ENCODE results near the gene DUSP22.

The DUSP22 gene

DNA sequence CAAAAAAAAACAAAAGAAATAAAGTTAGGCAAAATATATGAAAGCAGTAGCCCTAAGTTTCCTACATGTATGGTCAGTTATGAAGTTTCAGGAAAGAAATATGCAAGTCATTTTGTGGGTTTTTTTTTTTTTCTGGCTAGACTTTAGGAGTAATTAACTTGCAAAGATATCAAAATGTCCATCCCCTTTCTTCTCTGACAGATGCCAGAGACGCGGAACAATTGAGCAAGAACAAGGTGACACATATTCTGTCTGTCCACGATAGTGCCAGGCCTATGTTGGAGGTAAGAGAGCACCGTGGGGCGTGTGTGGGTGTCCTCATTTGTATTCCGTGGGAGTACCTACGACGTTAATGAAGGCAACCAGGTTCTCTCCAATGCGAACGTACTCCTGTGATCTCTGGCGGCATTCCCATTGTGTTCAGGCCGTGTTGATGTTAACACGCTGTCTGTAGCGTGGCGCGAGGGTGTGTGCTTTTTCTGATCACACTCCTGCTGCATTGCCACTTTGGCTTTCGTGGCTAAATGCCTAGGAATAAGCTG, 19.5 kb downstream of the DUSP22 start:
- DNase-seq (ENCODE audit: low read depth in 2 of 2), result no peak

DNA sequence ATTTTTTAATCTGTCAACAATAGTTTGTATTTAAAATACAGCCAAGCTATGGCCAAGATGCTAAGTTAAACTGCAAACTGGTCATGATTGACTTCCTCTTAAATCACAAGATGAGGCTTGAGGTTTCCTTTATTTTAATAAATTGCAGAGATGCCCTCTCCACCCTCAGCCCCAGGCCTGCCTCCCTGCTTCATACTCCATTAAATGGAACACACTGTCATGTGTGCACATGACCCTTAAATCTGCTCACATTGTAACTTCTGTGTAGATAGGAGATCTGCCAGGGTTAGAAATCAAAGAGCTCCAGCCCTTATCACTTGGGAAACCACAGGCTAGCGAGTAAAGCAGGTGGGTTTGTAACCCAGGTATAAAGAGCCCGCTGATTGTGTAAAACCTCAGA, 20.8 kb downstream of the DUSP22 start:
- no peak for DNase-seq (ENCODE audit: low read depth in 2 of 2)

DNA sequence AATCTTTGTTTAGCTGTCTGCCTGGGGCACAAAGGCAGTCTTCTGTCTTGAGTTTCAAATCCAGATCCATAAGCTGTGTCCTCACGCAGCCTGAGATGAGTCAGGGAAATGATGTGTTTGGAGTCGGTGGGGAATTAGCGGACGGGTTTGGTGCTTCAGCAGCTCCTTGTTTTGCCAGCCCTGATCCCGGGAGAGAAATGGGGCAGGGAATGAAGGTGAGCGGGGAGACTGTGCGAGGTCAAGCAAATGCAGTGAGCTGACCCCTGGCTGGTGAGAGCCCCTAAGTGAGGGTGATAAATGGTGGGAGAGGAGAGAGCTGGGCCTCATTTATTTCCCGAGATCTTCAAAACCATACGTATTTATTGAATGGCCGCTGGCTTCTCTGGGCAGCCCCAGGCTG, 21.6 kb downstream of the DUSP22 start:
- DNase-seq (ENCODE audit: low read depth in 2 of 2), result no peak

DNA sequence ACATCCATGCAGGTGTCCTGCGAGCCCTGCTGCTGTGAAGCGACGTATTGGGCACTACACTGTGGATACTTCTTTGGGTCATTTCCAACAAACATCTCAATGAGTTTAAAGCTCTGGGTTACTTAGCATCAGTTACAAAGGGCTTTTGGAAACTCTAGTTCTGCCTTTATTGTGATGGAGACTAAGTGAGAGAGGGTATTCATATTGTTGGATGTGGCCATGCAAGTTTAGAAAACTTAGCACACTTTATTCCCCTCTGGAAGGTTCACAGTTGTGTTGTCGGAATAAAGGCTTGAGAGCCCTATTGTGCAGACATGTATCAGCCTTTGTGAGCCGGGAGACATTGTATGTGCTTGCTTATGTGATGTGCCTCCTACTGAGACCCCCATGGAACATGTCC, 22.1 kb downstream of the DUSP22 start:
- no peak for DNase-seq (ENCODE audit: low read depth in 2 of 2)

GRCh38 chr6:315226-315625, 22.9 kb downstream of the DUSP22 start:
- DNase-seq (ENCODE audit: low read depth in 2 of 2), result no peak

GRCh38 chr6:315921-316752, 23.9 kb downstream of the DUSP22 start:
- DNase-seq (ENCODE audit: low read depth in 2 of 2), result no peak

- DNase-seq (ENCODE audit: low read depth in 2 of 2), result no peak
Observed at GRCh38 chr6:316753-317038, 24.4 kb downstream of the DUSP22 start.

GRCh38 chr6:317060-317447, 24.8 kb downstream of the DUSP22 start:
- DNase-seq (ENCODE audit: low read depth in 2 of 2), result no peak

DNA sequence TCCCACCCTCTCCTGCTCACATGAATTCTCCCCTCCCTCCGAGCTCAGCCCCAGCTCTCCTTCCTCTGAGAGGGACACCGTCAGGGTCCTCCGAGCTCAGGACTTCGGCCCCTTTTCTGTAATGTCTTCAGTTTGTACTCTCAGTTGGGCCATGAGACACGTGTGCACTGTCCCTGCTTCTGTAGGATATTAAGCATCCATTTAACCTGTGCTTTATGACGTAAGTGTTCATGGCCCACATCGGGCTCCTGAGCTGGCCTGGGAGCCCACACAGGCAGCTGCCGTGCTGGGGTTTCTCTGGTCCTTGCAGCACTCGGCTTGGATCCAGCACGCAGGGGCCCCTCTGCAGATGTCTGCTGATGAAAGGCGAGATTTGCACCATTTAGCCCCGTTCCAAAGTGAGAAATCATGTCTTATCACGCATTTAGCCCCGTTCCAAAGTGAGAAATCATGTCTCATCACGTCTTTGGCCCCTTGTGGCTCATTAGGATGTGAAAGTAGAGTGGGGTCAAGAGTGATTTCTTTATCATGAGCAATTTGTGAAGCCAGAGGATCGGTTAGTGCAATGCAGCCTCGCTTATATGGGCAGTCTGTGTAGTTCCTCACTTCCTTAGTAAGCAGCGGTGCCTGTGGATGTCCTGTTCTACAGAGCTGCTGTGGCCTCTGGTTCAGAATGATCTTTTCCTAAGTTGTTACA, 25.3 kb downstream of the DUSP22 start:
- no peak for DNase-seq (ENCODE audit: low read depth in 2 of 2)

DNA sequence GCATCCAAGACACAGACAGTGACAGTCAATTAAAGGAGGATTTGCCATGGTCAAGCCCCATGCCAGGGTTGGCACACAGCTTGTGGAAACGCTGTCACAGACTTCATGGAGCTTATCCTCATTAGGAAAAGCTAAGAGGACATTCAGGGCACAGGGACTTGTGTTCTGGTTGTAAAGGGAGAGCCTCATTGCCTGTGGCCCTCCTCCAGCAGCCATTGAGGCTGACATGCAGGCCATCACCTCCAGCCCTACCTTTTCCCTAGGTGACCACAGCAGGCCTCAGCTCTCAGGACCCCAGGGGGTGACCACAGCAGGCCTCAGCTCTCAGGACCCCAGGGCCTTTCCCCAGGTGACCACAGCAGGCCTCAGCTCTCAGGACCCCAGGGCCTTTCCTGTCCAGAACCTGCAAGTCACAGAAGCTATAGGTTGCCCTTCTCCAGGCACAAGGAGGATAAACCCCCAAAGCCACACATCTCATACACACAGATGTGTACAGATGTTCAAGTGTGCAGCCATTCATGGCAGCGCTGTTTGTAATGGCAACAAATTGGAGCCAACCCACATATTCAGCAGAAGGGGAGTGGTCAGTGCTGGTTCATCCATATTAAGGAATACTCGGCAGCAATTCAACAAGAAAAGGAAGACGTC, 26.1 kb downstream of the DUSP22 start:
- no peak for DNase-seq (ENCODE audit: low read depth in 2 of 2)

- no peak for DNase-seq (ENCODE audit: low read depth in 2 of 2)
Observed at GRCh38 chr6:319177-320131, 27.2 kb downstream of the DUSP22 start.

- no peak for DNase-seq (ENCODE audit: low read depth in 2 of 2)
Observed at GRCh38 chr6:320351-321157, 28.3 kb downstream of the DUSP22 start.

GRCh38 chr6:321158-321438, 28.8 kb downstream of the DUSP22 start:
- no peak for DNase-seq (ENCODE audit: low read depth in 2 of 2)

GRCh38 chr6:321536-322258, 29.4 kb downstream of the DUSP22 start:
- DNase-seq (ENCODE audit: low read depth in 2 of 2), result no peak

GRCh38 chr6:322259-322930, 30.1 kb downstream of the DUSP22 start:
- DNase-seq (ENCODE audit: low read depth in 2 of 2), result no peak

DNA sequence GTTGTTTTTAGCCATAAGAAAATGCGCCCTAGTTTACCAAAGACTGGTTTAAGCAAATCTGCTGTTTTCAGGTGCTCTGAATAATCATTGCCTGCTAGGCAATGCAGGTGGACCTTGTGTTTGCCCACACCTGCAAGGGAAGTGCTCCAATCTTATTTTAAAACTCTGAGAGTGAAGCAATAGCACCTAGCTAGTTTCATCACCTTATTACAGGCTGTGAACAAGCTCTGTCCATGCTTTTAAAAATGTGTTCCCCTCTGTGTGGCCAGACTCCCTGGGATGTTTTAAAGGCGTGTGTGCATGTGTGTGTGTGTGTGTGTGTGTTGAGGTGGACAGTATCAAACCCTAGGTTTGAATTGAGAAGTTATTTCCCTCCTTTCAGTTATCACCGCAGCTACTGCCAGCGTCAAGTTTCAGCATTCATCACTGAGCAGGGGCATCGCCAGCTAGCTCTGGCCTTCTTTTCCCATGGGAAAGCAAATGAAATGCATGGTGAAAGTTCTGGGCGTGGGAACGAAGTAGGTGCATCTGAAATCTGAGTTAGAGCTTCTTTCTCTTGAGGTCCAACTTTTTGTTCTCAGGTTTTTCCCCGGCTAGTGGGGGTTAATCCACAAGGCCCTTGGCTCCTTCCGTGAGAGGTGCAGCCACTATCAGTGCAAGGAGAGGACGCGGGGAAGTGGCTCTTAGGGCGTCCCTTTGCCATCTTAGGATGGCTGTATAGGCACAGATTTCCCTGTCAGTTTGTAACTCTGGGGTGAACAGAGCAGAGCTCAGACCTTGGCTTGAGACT, 30.8 kb downstream of the DUSP22 start:
- no peak for DNase-seq (ENCODE audit: low read depth in 2 of 2)

- no peak for DNase-seq (ENCODE audit: low read depth in 2 of 2)
Observed at GRCh38 chr6:323730-324088, 31.4 kb downstream of the DUSP22 start.

DNA sequence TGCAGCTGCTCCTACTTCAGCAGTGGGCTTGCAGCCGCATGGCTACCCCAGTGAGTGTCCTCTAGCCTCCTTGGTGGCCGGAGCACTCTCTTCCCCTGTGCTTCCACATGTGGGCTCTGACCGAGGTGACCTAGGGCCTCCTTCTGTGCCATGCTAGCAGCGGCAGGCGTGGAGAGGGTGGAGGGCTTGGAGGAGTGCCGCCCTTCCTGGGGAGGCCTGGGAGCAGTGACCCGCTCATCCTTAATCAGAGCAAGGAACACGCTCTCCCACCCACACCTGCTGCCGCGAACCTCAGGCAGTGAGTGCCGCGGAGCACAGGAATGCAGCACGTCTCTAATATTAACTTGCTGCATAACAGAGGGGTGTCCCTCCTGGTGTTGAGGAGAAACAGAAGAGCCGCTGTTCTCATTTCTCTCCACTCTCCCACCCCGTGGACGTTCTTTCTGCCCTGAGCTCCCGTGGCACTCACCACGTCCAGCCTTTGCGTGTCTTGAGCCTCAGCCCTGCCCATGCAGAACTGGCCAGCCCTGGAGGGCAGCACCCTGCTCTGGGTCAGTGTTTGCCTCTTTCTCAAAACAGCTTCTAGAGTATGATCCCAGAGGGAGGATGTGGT, 31.9 kb downstream of the DUSP22 start:
- no peak for DNase-seq (ENCODE audit: low read depth in 2 of 2)

- DNase-seq (ENCODE audit: low read depth in 2 of 2), result no peak
Observed at GRCh38 chr6:324729-325125, 32.4 kb downstream of the DUSP22 start.

All from stimulated activated CD4-positive, alpha-beta T cell treated with anti-CD3 and anti-CD28 coated beads, Interleukin-4, amount 100 ng/mL, for 48 hours (primary cell).